HL-60 (cell line): ENCODE results near the gene PRKCE.

Experiments
- CTCF ChIP-seq: IDR thresholded peaks from one replicate; pipeline ENCODE4 v1.5.1; 2011; ENCODE audit warnings: low read length, control low read depth, inconsistent platforms; ENCODE audit not compliant: insufficient read depth
- GABPA ChIP-seq: IDR thresholded peaks from 2 replicates; pipeline ENCODE4 v1.6.1; 2012; ENCODE audit warnings: low read depth
- POLR2AphosphoS5 ChIP-seq: IDR thresholded peaks from 2 replicates; pipeline ENCODE4 v1.6.1; 2012; ENCODE audit warnings: low read depth
- REST ChIP-seq: IDR thresholded peaks from 2 replicates; pipeline ENCODE4 v1.6.1; 2012; ENCODE audit warnings: low read depth; ENCODE audit not compliant: insufficient replicate concordance
- SPI1 ChIP-seq: IDR thresholded peaks from 2 replicates; pipeline ENCODE4 v1.6.1; 2012; ENCODE audit warnings: low read depth, mild to moderate bottlenecking, borderline replicate concordance

GRCh38 chr2:45722477-45722876 is 71.0 kb downstream of the PRKCE start:
- no peak for TF ChIP-seq CTCF
- TF ChIP-seq POLR2AphosphoS5, result no peak
- TF ChIP-seq GABPA, result no peak
- TF ChIP-seq REST, result no peak
- no peak for TF ChIP-seq SPI1
